Bronchus fibroblast of lung (primary cell): ENCODE measurements around the gene SIGLEC11. TPM values are rescaled to one million over a fixed set of nuclear protein-coding genes. Genes with fewer than 3 reads are reported as not detected.

Source experiments
- total RNA-seq: library from RNA; depleted of rRNA; stranded (reverse); fragments of >200 nt; gene quantifications from 2 replicates; pipeline ENCODE4 v1.2.3, GENCODE V29; 2015

The SIGLEC11 gene
- total RNA-seq, result not detected in 2 replicates

GRCh38 chr19:49960980-49961379 is at the start of gene SIGLEC11:
SIGLEC11 (minus strand) TSS chr19:49961172; CDS start chr19:49961081, 91 bp downstream.

GRCh38 chr19:49929121-49929610 is 31.8 kb downstream of the SIGLEC11 start, which contains the start of the genes ATF5 and NUP62:
ATF5 (plus strand) TSS chr19:49929205; CDS start chr19:49930851, 1,646 bp downstream.
NUP62 (minus strand) TSS chr19:49929504; CDS start chr19:49909807, 19,697 bp downstream.

Other genes starting within 250 kb of the SIGLEC11 start
- not detected in 2 replicates for gene TSKS, start 197.9 kb downstream of the SIGLEC11 start, total RNA-seq
- 136 and 142 TPM in 2 replicates for gene AP2A1, start 194.2 kb downstream of the SIGLEC11 start, total RNA-seq
- gene FUZ, start 147.9 kb downstream of the SIGLEC11 start, total RNA-seq, result 30.1 and 31.8 TPM in 2 replicates
- 28.4 and 28.7 TPM in 2 replicates for gene MED25, start 142.9 kb downstream of the SIGLEC11 start, total RNA-seq
- gene PTOV1, start 110.0 kb downstream of the SIGLEC11 start, total RNA-seq, result 96.3 and 103 TPM in 2 replicates
- 45.2 and 49.8 TPM in 2 replicates for gene PNKP, start 93.6 kb downstream of the SIGLEC11 start, total RNA-seq
- gene AKT1S1, start 83.8 kb downstream of the SIGLEC11 start, total RNA-seq, result 32.9 and 33.5 TPM in 2 replicates
- gene TBC1D17, start 83.5 kb downstream of the SIGLEC11 start, total RNA-seq, result 26.3 and 26.6 TPM in 2 replicates
- gene IL4I1, start 64.3 kb downstream of the SIGLEC11 start, total RNA-seq, result 0.17 and 0.30 TPM in 2 replicates
- gene ATF5, start 32.0 kb downstream of the SIGLEC11 start, total RNA-seq, result 17.0 and 18.6 TPM in 2 replicates
- 57.1 and 57.3 TPM in 2 replicates for gene NUP62, start 31.7 kb downstream of the SIGLEC11 start, total RNA-seq
- 25.9 and 28.2 TPM in 2 replicates for gene VRK3, start 64.2 kb upstream of the SIGLEC11 start, total RNA-seq
- gene ZNF473, start 64.8 kb upstream of the SIGLEC11 start, total RNA-seq, result 5.4 TPM in 2 replicates
- not detected in 2 replicates for gene IZUMO2, start 202.1 kb upstream of the SIGLEC11 start, total RNA-seq
- gene MYH14, start 242.4 kb upstream of the SIGLEC11 start, total RNA-seq, result not detected in 2 replicates